Dermis blood vessel endothelial cell (primary cell): Measurements from ENCODE around the gene VASN. TPM values are rescaled to one million over a fixed set of nuclear protein-coding genes. Genes with fewer than 3 reads are reported as not detected.

Source experiments
- DNase-seq: peaks from one replicate; pipeline ENCODE4 v3.0.0; 2010
- total RNA-seq: library from RNA; depleted of rRNA; stranded (reverse); fragments of >200 nt; gene quantifications from 2 replicates; pipeline ENCODE4 v1.2.3, GENCODE V29; 2014

VASN gene
- total RNA-seq, 1 donor from 2014 or later, result 1.9 TPM

- no peak for DNase-seq
These were observed 56.9 kb downstream of the VASN start for GRCh38 chr16:4428500-4428899.

DNA sequence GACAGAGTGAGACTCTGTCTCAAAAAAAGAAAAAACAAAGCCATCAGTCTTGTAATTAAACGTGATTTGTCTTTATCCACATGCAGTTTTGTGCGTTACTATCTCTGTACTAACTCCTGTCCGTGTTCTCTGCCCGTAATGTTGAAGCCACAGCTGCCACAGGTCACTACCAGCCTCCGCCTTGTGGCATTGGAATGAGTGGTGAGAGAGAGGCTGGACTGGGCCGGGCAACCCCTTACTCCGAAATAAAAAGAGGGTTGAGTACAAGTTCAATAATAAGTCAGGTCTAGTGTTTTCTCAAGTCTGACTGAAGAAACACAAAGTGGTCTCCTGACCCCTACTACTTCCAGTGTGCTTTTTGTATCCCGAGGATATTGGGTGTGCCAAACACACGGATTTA lies 59.4 kb downstream of the VASN start:
- no peak for DNase-seq

Other genes starting within 250 kb of the VASN start
- gene SRL, start 129.8 kb upstream of the VASN start, total RNA-seq, result 0.37 and 0.51 TPM in 2 replicates
- 4.1 and 7.3 TPM in 2 replicates for gene TFAP4, start 98.8 kb upstream of the VASN start, total RNA-seq
- gene GLIS2, start 55.8 kb upstream of the VASN start, total RNA-seq, result 0.79 and 1.2 TPM in 2 replicates
- gene PAM16, start 20.5 kb upstream of the VASN start, total RNA-seq, result 11.6 and 15.5 TPM in 2 replicates
- 44.9 and 58.0 TPM in 2 replicates for gene CORO7, start 44.7 kb downstream of the VASN start, total RNA-seq
- gene DNAJA3, start 54.0 kb downstream of the VASN start, total RNA-seq, result 41.0 and 58.9 TPM in 2 replicates
- gene NMRAL1, start 102.8 kb downstream of the VASN start, total RNA-seq, result 57.1 and 65.2 TPM in 2 replicates
- 122 and 158 TPM in 2 replicates for gene HMOX2, start 104.5 kb downstream of the VASN start, total RNA-seq
- 12.9 and 17.3 TPM in 2 replicates for gene CDIP1, start 166.9 kb downstream of the VASN start, total RNA-seq
- gene C16orf96, start 184.5 kb downstream of the VASN start, total RNA-seq, result not detected in 2 replicates
- gene UBALD1, start 243.0 kb downstream of the VASN start, total RNA-seq, result 5.9 and 13.4 TPM in 2 replicates